PFSK-1 (cell line): ENCODE results near the gene AK8.

Experiments used
- FOXP2 ChIP-seq: optimal IDR thresholded peaks from 2 replicates; pipeline ENCODE3; 2011; ENCODE audit warnings: borderline replicate concordance, control low read depth, inconsistent platforms; ENCODE audit not compliant: insufficient read depth; ENCODE audit errors: extremely low read length, extremely low read depth
- POLR2AphosphoS5 ChIP-seq: IDR thresholded peaks from 2 replicates; pipeline ENCODE4 v1.6.1; 2012; ENCODE audit warnings: low read depth, mild to moderate bottlenecking, control low read depth, low read length, moderate library complexity
- REST ChIP-seq, 2 experiments: IDR thresholded peaks; 2 replicates each; pipeline versions ENCODE4 v1.6.1 to v1.8.0; 2011 to 2012; ENCODE audit warnings: low read depth in 2 of 2, low read length in 2 of 2, control low read depth in 1 of 2, inconsistent platforms in 1 of 2, mild to moderate bottlenecking in 1 of 2, moderate library complexity in 1 of 2; ENCODE audit not compliant: insufficient read depth in 1 of 2
- SIN3A ChIP-seq: IDR thresholded peaks from 2 replicates; pipeline ENCODE4 v1.6.1; 2012; ENCODE audit warnings: mild to moderate bottlenecking, low read length, moderate library complexity, borderline replicate concordance; ENCODE audit not compliant: insufficient read depth
- TAF1 ChIP-seq: IDR thresholded peaks from 2 replicates; pipeline ENCODE4 v1.6.1; 2012; ENCODE audit warnings: low read length, control low read depth, borderline replicate concordance; ENCODE audit not compliant: insufficient read depth

The AK8 gene

GRCh38 chr9:132826621-132827365 is 51.3 kb downstream of the AK8 start:
- no peak for TF ChIP-seq TAF1
- no peak for TF ChIP-seq FOXP2
- TF ChIP-seq POLR2AphosphoS5, result no peak
- TF ChIP-seq REST (IDR thresholded peaks at IDR 0.05; ENCODE audit: insufficient read depth in 1 of 2, low read depth in 2 of 2, low read length in 2 of 2), result no peak
- TF ChIP-seq SIN3A, result no peak

- no peak for TF ChIP-seq FOXP2
- no peak for TF ChIP-seq REST (IDR thresholded peaks at IDR 0.05; ENCODE audit: insufficient read depth in 1 of 2, low read depth in 2 of 2, low read length in 2 of 2)
- no peak for TF ChIP-seq TAF1
- no peak for TF ChIP-seq POLR2AphosphoS5
- no peak for TF ChIP-seq SIN3A
Measured at GRCh38 chr9:132826131-132826530, 52.0 kb downstream of the AK8 start.

GRCh38 chr9:132825430-132825829 is 52.7 kb downstream of the AK8 start:
- TF ChIP-seq SIN3A, result no peak
- no peak for TF ChIP-seq FOXP2
- TF ChIP-seq TAF1, result no peak
- no peak for TF ChIP-seq REST (IDR thresholded peaks at IDR 0.05; ENCODE audit: insufficient read depth in 1 of 2, low read depth in 2 of 2, low read length in 2 of 2)
- no peak for TF ChIP-seq POLR2AphosphoS5

- TF ChIP-seq REST (IDR thresholded peaks at IDR 0.05; ENCODE audit: insufficient read depth in 1 of 2, low read depth in 2 of 2, low read length in 2 of 2) (no peak), FOXP2 (no peak)
Measured at GRCh38 chr9:132824951-132825350, 53.1 kb downstream of the AK8 start.

GRCh38 chr9:132824151-132824550 is 53.9 kb downstream of the AK8 start:
- no peak for TF ChIP-seq REST (IDR thresholded peaks at IDR 0.05; ENCODE audit: insufficient read depth in 1 of 2, low read depth in 2 of 2, low read length in 2 of 2)
- no peak for TF ChIP-seq FOXP2
- no peak for TF ChIP-seq SIN3A
- TF ChIP-seq TAF1, result no peak
- TF ChIP-seq POLR2AphosphoS5, result no peak
